HG03571 (cell line): ENCODE data around the gene ADGRF4.
"Not testable (repeated sequence)": the region's sequence is repeated elsewhere in the genome, so short reads cannot be mapped to it uniquely, and the experiment has no call there.

Experiments
- ATAC-seq: cut with Tn5 transposase; IDR thresholded peaks from one replicate; pipeline ENCODE4 v1.9.1; 2021; ENCODE audit not compliant: unreplicated experiment

ADGRF4 gene

DNA sequence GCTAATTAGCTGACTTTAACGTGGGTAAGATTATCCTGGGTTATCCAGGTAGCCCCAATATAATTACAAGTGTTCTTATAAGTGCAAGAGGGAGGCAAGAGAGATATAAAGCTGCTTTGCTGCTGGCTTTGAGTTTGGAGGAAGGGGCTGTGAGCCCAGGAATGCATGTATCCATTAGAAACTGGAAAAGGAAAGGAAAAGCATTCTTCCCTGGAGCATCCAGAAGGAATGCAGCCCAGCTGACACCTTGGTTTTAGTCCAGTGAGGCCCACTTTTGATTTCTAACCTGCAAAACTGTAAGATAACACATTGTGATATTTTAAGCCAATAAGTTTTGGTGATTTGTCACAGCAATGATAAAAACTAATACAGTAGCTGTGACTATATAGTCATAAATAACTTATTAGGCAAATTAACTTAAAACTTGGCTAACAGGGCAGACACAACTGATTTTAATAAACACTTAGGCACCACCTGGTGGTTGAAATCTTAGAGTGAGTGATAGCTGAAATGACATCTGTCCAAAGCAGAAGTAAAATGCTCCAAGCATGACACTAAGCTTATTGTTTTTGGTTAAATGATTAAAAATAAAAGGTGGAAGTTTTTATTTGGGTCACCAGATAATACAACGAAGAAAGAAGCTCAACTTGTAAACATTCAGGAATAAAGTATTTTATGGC is 35.6 kb downstream of the ADGRF4 start:
- peak; percentile 54 for ATAC-seq

DNA sequence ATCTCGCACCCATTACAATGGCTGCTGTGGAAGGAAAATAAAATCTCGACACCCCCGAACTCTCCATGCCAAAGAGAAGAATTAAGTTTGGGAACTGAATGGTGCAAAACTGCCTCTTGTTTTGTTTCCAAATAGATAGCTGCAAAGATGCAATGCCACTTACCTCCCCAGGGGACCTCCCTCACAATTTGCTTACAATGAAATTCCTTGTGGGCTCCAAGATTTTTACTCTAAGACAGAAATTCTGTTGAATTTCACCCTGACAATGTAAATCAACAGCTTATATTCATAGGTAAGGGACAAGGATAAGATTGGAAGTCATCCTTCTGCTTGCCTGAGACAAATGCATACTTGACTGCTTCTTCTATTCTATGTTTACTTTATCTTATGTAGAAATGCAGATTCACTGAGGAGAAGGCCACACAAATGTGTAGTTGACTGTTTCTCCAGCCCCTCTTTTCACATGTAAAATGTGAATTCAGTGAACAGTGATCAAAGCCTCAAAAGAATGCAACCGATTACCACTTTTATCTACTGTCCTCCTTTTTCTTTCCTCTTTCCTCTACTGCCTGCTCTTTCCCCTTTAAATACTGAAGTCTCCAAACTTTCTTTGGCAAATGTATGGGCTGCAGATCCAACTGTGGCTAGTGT is 36.6 kb downstream of the ADGRF4 start:
- ATAC-seq, result no peak

DNA sequence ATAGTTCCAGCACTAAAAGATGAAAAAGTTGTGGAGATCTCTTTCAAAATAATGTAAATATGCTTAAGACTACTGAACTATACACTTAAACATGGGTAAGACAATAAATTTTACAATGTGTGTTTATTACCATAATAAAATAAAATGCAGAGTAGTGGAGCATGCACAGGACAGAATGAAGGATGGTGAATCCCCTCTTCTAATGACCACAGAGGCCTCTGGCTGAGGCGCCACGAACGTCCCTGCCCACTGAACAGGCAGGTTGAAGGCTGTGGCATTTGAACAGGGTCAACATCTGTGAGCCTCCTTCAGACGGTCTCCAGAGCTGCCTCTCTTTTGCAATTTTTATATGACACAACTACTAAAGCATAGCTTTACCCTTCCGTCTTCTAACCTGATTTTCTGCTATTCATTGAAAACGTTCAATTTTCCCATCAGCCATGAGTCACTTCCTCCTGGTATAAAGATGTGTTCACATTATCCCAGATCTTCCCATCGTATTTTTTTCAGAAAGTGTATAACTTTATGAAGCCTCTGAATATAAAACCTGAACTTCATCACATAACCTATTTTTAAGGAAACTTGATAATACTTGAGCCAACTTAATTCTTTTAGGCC is 37.8 kb downstream of the ADGRF4 start:
- no peak for ATAC-seq

DNA sequence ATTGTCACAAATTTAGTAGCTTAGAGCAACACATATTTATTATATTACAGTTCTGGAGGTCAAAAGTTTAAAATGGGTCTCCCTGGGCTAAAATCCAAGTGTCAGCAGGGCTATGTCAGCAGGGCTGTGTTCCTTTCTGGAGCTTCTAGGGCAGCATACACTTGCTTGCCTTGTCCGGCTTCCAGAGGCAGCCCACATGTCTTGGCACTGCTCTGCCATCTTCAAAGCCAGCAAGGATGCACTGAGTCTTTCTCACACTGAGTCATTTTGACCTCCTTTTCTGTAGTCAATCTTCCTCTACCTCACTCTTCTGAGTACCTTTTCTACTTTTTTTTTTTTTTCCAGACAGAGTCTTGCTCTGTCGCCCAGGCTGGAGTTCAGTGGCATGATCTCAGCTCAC is 39.0 kb downstream of the ADGRF4 start:
- ATAC-seq, result no peak

DNA sequence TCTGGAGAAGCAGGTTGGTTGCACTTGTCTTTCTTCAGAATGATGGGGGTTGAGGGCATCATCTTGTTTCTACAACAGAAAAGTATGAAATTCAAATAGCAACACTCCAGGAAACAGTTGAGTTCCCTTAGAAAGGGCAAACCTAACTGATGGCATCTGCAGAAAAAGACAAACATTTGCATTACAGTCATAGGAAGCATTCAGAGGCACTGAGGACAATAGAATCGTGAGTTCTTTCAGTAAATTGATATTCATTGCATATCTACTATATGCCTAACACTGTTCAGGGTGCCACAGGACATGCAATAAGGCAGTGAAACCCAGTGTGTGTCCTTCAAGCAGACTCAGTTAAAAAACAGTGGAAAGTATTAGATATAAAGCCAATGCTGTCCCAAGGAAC is 42.3 kb downstream of the ADGRF4 start:
- ATAC-seq, result no peak

DNA sequence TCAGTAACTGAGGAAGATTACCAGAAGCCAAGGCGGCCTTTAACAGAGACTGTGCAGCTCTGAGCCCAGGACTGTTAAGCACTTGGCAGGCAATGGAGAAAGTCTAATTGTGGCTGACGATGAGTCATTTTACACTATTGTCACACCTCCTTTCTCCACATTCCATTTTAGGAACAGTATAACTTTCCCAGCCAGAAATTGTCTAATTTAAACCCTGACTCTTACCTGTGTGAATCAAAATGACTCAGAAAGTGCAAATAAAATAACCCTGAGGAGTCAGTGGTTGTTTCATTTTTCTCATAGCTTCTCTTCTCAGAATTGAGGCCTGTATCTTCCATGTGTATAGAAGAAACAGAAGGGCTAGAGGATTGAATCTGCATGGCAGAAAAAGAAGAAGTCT is 43.4 kb downstream of the ADGRF4 start:
- ATAC-seq, result peak; percentile 54

DNA sequence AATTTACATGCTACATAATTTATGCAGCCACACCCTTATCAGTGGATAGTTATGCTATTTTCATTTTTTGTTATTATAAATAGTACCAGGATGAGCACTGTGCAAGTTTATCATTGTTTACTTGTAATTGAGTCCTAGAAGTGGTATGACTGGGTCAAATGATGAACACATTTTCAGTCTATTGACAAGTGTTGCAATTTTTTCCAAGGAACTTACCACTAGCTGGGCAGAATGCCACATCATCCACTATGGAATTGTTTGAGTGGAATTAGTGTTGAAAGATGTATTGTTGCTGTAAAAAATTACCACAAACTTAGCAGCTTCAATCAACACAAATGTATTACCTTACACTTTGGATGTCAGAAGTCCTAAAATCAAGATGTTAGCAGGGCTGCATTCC is 45.4 kb downstream of the ADGRF4 start:
- ATAC-seq, result no peak

DNA sequence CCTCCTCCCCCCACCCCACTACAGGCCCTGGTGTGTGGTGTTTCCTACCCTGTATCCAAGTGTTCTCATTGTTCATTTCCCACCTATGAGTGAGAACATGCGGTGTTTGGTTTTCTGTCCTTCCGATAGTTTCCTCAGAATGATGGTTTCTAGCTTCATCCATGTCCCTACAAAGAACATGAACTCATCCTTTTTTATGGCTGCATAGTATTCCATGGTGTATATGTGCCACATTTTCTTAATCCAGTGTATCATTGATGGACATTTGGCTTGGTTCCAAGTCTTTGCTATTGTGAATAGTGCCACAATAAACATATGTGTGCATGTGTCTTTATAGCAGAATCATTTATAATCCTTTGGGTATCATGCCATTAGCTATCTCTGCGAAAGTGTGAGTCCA is 46.9 kb downstream of the ADGRF4 start:
- ATAC-seq, result not testable (repeated sequence)

DNA sequence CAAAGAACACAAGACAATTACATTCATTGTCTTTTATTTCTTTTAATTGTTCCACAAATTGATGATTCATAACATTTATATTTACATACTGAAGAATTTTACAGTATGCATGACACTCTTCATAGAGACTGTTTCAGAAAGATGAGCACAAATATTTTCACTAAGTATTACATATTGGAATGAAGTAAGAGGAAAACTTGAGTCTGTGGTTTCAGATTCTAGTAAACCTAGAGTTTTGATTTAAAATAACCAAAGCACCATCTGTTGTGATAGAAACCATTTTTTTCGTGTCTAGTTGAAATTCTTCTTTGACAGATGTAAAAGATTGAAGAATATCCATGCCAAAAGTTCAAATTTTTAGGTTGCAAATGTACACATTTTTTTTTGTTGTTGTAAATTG is 51.4 kb downstream of the ADGRF4 start:
- no peak for ATAC-seq

DNA sequence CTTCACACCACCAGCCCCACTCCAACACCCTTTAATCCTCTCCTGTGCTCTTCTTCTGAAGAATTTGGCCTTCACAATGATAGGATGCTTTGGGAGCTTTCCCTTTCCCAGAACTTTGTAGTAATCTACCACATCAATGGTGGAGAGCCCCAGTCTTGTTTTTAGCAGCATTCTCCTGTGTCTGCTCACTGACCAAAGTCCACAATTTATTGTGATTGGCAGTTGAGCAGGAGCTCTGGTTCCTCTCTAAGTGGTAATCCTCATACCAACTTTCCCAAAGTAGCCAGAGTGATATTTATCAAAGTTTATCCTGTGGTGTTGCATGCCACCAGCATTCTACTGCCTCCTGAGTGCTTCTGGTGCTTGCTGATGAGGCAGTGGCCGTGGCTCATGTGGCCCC is 54.4 kb downstream of the ADGRF4 start:
- no peak for ATAC-seq

DNA sequence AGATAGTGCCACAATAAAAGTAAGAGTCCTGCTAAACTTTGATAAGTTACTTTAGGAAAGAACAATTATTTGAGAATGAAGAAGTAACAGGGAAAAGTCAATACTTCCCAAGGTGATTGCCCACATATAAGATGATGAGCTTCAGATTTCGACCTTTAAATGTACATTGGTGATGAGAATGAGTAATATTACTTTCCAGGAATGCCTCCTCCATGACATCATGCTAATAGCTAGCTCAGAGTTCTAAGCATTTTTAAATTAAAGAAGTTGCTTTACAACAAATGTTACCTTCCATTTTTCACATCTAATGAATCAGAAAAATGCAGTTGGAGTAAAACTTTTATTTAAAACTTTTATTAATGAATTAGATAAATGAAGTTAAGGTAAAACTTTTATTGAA is 61.0 kb downstream of the ADGRF4 start:
- ATAC-seq, result no peak

DNA sequence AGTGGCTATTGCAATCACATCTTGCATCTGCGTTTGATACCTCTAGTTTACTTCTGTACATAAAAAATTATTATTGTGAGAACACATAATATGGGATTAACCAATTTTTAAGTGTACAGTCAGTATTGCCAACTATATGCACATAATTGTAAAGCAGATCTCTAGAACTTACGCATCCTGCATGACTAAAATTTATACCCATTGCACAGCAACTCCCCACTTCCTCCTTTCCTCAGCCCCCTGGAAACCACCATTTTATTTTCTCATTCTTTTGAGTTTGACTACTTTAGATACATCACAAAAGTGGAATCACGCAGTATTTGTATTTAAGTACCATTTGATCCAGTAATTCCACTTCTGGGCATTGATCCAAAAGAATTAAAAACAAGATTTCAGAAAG is 64.1 kb downstream of the ADGRF4 start:
- ATAC-seq, result no peak

DNA sequence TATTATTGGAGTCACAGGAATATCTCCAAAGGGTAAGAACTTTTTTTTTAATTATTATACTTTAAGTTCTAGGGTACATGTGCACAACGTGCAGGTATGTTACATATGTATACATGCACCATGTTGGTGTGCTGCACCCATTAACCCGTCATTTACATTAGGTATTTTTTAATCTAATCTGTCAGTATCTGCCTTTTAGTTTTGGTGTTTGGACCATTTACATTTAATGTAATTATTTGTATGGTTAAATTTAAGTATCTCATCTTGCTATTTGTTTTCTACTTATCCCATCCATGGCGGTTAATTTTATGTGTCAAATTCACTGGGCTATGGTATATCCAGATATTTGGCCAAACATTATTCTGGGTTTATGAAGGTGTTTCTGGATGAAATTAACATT is 68.1 kb downstream of the ADGRF4 start:
- no peak for ATAC-seq

DNA sequence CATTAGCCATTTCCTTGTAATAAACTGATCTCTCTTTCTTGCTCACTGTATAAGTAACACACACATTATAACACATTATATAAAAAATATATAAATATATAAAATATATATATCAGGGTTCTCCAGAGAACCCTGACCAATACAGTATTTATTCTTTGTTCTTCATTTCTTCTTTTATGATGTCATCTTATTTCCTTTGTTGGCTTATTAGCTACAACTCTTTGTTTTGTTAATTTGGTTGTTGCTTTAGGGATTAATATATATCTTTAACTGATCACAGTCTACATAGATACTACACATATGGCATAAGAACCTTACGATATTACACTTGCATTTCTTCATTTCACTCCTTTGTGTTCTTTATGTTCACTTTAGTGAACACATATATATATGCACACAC is 68.7 kb downstream of the ADGRF4 start:
- no peak for ATAC-seq

DNA sequence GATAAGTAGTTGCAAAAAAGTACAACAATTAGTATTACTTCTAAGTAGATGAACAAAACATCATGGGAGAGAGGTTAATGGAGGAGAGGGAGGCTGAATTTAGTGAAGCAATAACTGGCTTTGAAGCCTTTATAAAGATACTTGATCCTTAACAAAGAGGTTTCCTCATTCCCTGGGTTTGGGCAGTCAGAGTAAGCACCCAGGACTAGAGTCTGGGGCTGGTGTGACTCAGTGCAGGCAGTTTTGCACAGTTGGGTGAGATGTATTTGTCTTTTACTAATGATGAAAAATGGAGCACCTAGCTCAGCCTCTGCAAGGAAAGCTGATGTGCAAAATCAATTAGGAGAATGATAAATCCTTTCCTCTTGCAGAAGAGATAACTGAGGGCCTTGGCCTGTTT is 71.6 kb downstream of the ADGRF4 start:
- ATAC-seq, result no peak
